GM10266 (cell line): ENCODE results near the gene TRIM71.

Experiments used
- DNase-seq: peaks from one replicate; pipeline ENCODE4 v3.0.0; 2012; ENCODE audit errors: extremely low spot score
- TF ChIP-seq, protein P1 (sequence below): IDR thresholded peaks from 2 replicates; pipeline ENCODE4 v1.5.1; 2012; ENCODE audit warnings: mild to moderate bottlenecking, low read depth; ENCODE audit not compliant: control insufficient read depth, insufficient read depth; ENCODE audit errors: missing control alignments

TRIM71 gene

GRCh38 chr3:32861681-32862080, 43.9 kb downstream of the TRIM71 start:
- TF ChIP-seq, protein P1, sequence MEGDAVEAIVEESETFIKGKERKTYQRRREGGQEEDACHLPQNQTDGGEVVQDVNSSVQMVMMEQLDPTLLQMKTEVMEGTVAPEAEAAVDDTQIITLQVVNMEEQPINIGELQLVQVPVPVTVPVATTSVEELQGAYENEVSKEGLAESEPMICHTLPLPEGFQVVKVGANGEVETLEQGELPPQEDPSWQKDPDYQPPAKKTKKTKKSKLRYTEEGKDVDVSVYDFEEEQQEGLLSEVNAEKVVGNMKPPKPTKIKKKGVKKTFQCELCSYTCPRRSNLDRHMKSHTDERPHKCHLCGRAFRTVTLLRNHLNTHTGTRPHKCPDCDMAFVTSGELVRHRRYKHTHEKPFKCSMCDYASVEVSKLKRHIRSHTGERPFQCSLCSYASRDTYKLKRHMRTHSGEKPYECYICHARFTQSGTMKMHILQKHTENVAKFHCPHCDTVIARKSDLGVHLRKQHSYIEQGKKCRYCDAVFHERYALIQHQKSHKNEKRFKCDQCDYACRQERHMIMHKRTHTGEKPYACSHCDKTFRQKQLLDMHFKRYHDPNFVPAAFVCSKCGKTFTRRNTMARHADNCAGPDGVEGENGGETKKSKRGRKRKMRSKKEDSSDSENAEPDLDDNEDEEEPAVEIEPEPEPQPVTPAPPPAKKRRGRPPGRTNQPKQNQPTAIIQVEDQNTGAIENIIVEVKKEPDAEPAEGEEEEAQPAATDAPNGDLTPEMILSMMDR, result no peak

DNA sequence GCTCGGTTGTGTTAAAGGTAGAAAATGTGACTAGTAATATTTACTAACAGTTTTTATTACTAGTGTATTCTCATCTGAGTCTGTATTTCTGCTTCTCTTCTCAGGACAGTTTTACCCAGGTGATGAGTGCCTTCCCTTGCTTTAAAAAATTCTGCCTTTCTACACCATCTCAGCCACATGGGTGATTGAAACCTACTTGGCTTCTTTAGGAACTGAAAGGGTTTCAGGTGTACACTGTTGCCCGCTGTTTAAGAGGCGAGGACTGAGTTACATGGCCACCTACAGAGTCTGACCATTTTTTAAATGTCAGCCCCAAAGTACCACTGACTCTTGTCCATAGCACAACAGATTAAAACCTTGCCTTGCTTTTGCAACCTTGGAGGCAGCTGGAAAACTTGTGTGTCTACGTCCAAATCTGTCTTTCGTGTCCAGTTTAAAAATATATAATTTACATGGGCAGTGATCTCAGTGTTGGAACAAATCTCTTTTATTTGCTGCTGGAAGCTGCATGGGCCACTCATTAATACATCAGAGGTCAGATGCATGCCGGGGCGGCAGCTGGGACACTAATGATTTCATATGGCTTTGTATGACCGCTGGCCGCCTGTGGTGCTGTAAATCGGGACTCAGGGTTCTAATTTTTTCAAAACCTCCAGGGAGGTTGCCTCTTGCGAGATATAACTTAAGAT, 44.6 kb downstream of the TRIM71 start:
- DNase-seq, result no peak
- TF ChIP-seq, protein P1, result no peak

More at GRCh38 chr3:32861681-32862080, 43.9 kb downstream of the TRIM71 start:
- no peak for DNase-seq

DNA sequence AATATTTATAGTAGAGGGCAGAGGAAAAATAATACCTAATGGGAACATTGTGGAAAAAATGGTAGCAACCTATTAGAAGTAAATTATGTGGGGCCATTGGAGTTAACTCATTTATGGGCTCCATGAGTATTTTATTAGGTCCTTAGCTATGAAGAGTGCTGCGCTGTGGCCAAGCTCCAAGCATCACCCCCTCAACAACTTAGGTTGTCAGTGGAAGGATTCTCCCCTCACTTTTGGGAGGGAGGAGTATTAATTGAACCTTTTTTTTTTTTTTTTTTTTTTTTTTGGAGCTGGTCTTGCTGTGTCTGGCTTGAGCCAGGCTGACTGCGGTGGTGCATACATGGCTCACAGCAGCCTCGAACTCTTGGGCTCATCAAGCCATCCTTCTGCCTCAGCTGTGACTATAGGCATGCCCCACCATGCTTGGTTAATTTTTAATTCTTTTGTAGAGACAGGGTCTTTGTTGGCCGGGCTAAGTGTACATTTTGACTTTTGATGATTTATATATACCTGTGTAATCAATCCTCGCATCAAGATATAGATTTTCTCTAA, 45.2 kb downstream of the TRIM71 start:
- TF ChIP-seq, protein P1, result no peak
- no peak for DNase-seq

DNA sequence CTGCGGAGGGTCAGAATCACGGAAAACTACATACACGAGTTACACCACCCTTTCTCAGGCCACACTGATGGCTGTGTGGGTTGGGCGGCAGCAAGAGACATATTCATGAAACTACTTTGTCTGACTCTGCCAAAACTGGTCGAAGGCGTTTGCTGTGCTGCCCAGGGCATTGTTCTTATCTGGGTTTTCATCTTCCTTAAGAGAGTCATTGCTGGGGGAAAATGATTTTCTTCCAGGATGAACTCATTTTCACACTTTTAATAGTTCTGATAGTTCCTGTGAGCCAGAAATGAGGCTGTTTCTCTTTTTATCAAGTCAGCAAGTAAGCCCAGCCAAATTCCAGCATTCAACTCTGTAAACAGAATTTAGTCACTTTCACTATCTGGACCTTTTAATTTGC, 47.6 kb downstream of the TRIM71 start:
- no peak for DNase-seq
- TF ChIP-seq, protein P1, result no peak

- no peak for DNase-seq
- TF ChIP-seq, protein P1, result no peak
These were observed 48.7 kb downstream of the TRIM71 start for GRCh38 chr3:32866533-32866932.

DNA sequence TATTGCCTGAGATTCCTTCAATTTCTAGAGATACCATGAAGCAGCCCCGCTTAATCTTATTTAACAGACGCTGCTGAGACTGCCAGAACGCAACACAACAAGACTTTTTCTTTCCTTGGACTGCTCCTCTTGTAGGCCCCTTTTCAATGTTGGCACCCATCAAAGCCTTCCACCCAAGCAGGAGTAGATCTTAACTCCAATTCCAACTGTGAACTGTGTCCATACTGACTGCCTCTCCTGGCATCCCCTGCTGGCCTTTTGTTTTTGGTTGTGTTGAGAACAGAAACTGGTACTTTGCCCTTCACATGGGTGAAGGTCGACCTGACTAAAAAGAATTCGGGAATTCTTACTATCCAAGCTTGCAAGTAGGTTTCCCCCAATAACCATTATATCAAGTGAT, 50.2 kb downstream of the TRIM71 start:
- DNase-seq, result no peak
- TF ChIP-seq, protein P1, result no peak
